Measurements from ENCODE around the gene GPSM3.
"Not testable (repeated sequence)": the region's sequence is repeated elsewhere in the genome, so short reads cannot be mapped to it uniquely, and the experiment has no call there.

DNA sequence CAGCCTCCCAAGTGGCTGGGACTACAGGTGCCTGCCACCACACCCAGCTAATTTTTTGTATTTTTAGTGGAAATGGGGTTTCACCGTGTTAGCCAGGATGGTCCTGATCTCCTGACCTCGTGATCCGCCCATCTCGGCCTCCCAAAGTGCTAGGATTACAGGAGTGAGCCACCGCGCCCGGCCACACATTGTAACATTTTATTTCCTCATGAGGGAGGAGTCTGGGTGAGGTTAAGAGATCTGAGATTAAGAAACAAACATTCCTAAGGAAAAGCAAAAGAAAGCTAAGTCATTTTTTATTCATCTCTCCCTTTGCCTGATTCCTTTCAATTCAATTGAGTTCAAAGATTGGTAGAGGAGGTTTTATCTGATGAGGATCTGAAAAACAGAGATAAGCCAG lies 48.2 kb downstream of the GPSM3 start:
- not testable (repeated sequence) for TF ChIP-seq CTCF (IDR thresholded peaks at IDR 0.05); ZFX (IDR thresholded peaks at IDR 0.05; ENCODE audit: borderline replicate concordance)
